K562 (cell line): ENCODE data around the gene MYO3B. TPM values are rescaled to one million over a fixed set of nuclear protein-coding genes. Genes with fewer than 3 reads are reported as not detected.

Experiments
- ATAC-seq: fragments of 200-7000 bp; cut with Tn5 transposase; 3 replicates; pipeline ENCODE4 v1.9.1; 2020; ENCODE audit warnings: moderate library complexity
- BruUV-seq: library from RNA; stranded (reverse); fragments of 400-500 nt; replicated peaks from 2 replicates; lab custom pipeline; 2021; lab: Mats Ljungman, UMichigan
- CTCF ChIA-PET: fragments of 300-600 bp; formaldehyde crosslinking; extraction: SDS; loops from one replicate; lab custom pipeline; 2021; ENCODE audit warnings: low intra/inter-chr PET ratio; lab: Yijun Ruan, JAX
- POLR2A ChIA-PET: fragments of 300-600, 350-650 bp; sonication (Branson Sonifier 250); formaldehyde crosslinking; extraction: SDS; loops from one replicate; lab custom pipeline; 2021; ENCODE audit warnings: antibody characterized with exemption, inconsistent platforms; lab: Yijun Ruan, JAX
- DNase-seq, 4 experiments: peaks; one replicate each; pipeline versions ENCODE4 v3.0.0 to v3.0.0-alpha.2; 2011 to 2018; ENCODE audit warnings: low spot score in 3 of 4, mixed read lengths in 3 of 4; ENCODE audit errors: extremely low read depth in 1 of 4
- FAIRE-seq: peaks from 2 replicates; lab custom pipeline; 2011; peaks lifted over from hg19 to GRCh38; lab: Jason Lieb, UNC
- H2AFZ ChIP-seq: 2 replicates; pipeline ENCODE4 v1.6.0; 2011; ENCODE audit warnings: low read depth, low read length, control low read depth, inconsistent platforms
- H3K27ac ChIP-seq: fragments of 200-600 bp; 3 replicates; pipeline ENCODE4 v1.8.0; 2011; ENCODE audit warnings: low read depth, mild to moderate bottlenecking, control low read depth, inconsistent platforms, low read length, moderate library complexity, mixed read lengths; ENCODE audit errors: extremely low read depth
- H3K27me3 ChIP-seq, 2 experiments: fragments of 300-600 bp in 1 of 2; 2 replicates in 1 of 2; 3 replicates in 1 of 2; pipeline versions ENCODE4 v1.6.0 to v1.8.0; 2011; ENCODE audit warnings: inconsistent platforms in 2 of 2, low read length in 2 of 2, mild to moderate bottlenecking in 1 of 2, mixed read lengths in 1 of 2, moderate library complexity in 1 of 2; ENCODE audit not compliant: control insufficient read depth in 2 of 2, insufficient read depth in 2 of 2
- H3K36me3 ChIP-seq: fragments of 300-600 bp; 3 replicates; pipeline ENCODE4 v1.8.0; 2011; ENCODE audit warnings: mild to moderate bottlenecking, low read length, inconsistent platforms; ENCODE audit not compliant: control insufficient read depth, insufficient read depth
- H3K4me1 ChIP-seq, 2 experiments: fragments of 200-600 bp in 1 of 2; replicated peaks in 1 of 2; 2 replicates in 1 of 2; 3 replicates in 1 of 2; pipeline versions ENCODE4 v1.5.1 to v1.8.0; 2011; ENCODE audit warnings: inconsistent platforms in 2 of 2, low read length in 2 of 2, mild to moderate bottlenecking in 1 of 2, mixed read lengths in 1 of 2, moderate library complexity in 1 of 2; ENCODE audit not compliant: control insufficient read depth in 2 of 2, insufficient read depth in 2 of 2
- H3K4me2 ChIP-seq: 2 replicates; pipeline ENCODE4 v1.6.1; 2011; ENCODE audit warnings: low read length, control low read depth, inconsistent platforms, mixed read lengths; ENCODE audit not compliant: insufficient read depth
- H3K4me3 ChIP-seq: fragments of 200-600 bp; sonication (generic), shearing (Covaris generic); 2 replicates; pipeline ENCODE4 v1.5.1; 2016; ENCODE audit warnings: control low read depth, inconsistent platforms
- H3K79me2 ChIP-seq: fragments of 200-600 bp; 3 replicates; pipeline ENCODE4 v1.8.0; 2011; ENCODE audit warnings: low read length, inconsistent platforms; ENCODE audit not compliant: control insufficient read depth, insufficient read depth
- H3K9ac ChIP-seq, 2 experiments: 2 replicates each; pipeline versions ENCODE4 v1.6.0 to v1.6.1; 2011; ENCODE audit warnings: low read depth in 2 of 2, low read length in 2 of 2, control low read depth in 1 of 2, inconsistent platforms in 1 of 2, mild to moderate bottlenecking in 1 of 2, mixed read lengths in 1 of 2; ENCODE audit not compliant: insufficient read depth in 1 of 2
- H3K9me1 ChIP-seq: one replicate; pipeline ENCODE4 v1.6.0; 2011; ENCODE audit warnings: inconsistent platforms, mild to moderate bottlenecking, low read length, moderate library complexity; ENCODE audit not compliant: control insufficient read depth, insufficient read depth
- H3K9me3 ChIP-seq: replicated peaks from 2 replicates; pipeline ENCODE4 v1.5.1; 2011; ENCODE audit warnings: low read depth, low read length, inconsistent platforms; ENCODE audit not compliant: control insufficient read depth, insufficient read depth
- H4K20me1 ChIP-seq: replicated peaks from 2 replicates; pipeline ENCODE4 v1.6.1; 2011; ENCODE audit warnings: low read length, inconsistent platforms, mixed read lengths; ENCODE audit not compliant: control insufficient read depth, insufficient read depth
- FOXJ2 ChIP-seq: fragments of 200-800 bp; sonication (Bioruptor generic); IDR thresholded peaks from 2 replicates; pipeline ENCODE4 v1.6.1; 2016; ENCODE audit warnings: missing genetic modification characterization, missing compliant biosample characterization
- RBFOX2 ChIP-seq: fragments of 200-400 bp; formaldehyde crosslinking; IDR thresholded peaks from 2 replicates; pipeline ENCODE4 v1.6.1; 2017; ENCODE audit warnings: low read depth, mild to moderate bottlenecking, low read length, moderate library complexity
- SRSF3 ChIP-seq: fragments of 200-400 bp; formaldehyde crosslinking; IDR thresholded peaks from 2 replicates; pipeline ENCODE4 v1.6.1; 2016; ENCODE audit warnings: mild to moderate bottlenecking, low read length, moderate library complexity; ENCODE audit not compliant: insufficient read depth
- ZBTB34 ChIP-seq: fragments of 250-450 bp; sonication (Bioruptor Pico); IDR thresholded peaks from 2 replicates; pipeline ENCODE4 v1.8.0; 2021; ENCODE audit warnings: mild to moderate bottlenecking, moderate library complexity
- ZBTB40 ChIP-seq, 2 experiments: fragments of 450-650 bp in 1 of 2; sonication (generic) in 1 of 2; formaldehyde crosslinking in 1 of 2; IDR thresholded peaks; 2 replicates each; pipeline versions ENCODE4 v1.7.1 to v1.9.0; 2016 to 2022; ENCODE audit warnings: inconsistent platforms in 1 of 2, mild to moderate bottlenecking in 1 of 2, missing genetic modification reagents in 1 of 2
- ZFX ChIP-seq: sonication (generic); formaldehyde crosslinking; IDR thresholded peaks from 2 replicates; pipeline ENCODE4 v1.8.0; 2022; ENCODE audit warnings: mild to moderate bottlenecking, missing genetic modification reagents, moderate library complexity
- ZNF766 ChIP-seq: fragments of 200-800 bp; sonication (Bioruptor generic); conservative IDR thresholded peaks from 2 replicates; pipeline ENCODE4 v1.6.1; 2016; ENCODE audit warnings: missing genetic modification characterization, missing compliant biosample characterization
- ZNF778 ChIP-seq: fragments of 450-650 bp; formaldehyde crosslinking; IDR thresholded peaks from 2 replicates; pipeline ENCODE4 v1.4.0; 2020; ENCODE audit warnings: mild to moderate bottlenecking, moderate library complexity
- WGBS: fragments of 100-300 bp; shearing (Covaris generic); methylation state at CpG from one replicate; pipeline ENCODE4 v1.1.6; 2016; ENCODE audit warnings: low coverage, mixed read lengths; ENCODE audit not compliant: insufficient coverage; ENCODE audit errors: missing lambda C conversion rate; 5-methylcytosine and 5-hydroxymethylcytosine counted together
- in situ Hi-C: fragments of 300-500 bp; cut with MboI; formaldehyde crosslinking; loops from 4 replicates; pipeline ENCODE4 v1.15.0; 2018; ENCODE audit warnings: inconsistent platforms, mixed read lengths
- intact Hi-C: fragments of 100-400 bp; cut with micrococcal nuclease; formaldehyde crosslinking; loops from 2 replicates; pipeline ENCODE4 v1.14.2; 2022
- polyA plus RNA-seq, 8 experiments: library from polyadenylated mRNA; depleted of rRNA in 4 of 8; stranded (reverse) in 5 of 8; unstranded in 3 of 8; fragments of >200 nt; fragmentation: Nextera tagmentation in 2 of 8; fragmentation: Illumina TruSeq in 1 of 8; extraction: Ambion mirVana in 2 of 8; extraction: Trizol in 1 of 8; gene quantifications; 2 replicates each; pipeline versions ENCODE4 v1.2.1 to v1.2.3, GENCODE V29; 2011 to 2014; ENCODE audit warnings: inconsistent platforms in 1 of 8, missing spikeins in 1 of 8
- total RNA-seq, 7 experiments: library from RNA; depleted of rRNA in 6 of 7; stranded (reverse); fragments of >200 nt in 6 of 7; fragmentation: Illumina TruSeq in 2 of 7; extraction: Trizol in 2 of 7; gene quantifications; 2 replicates each; pipeline versions ENCODE4 v1.2.1 to v1.2.3, GENCODE V29; 2011 to 2021; ENCODE audit warnings: low replicate concordance in 1 of 7
- TF ChIP-seq, protein P1 (sequence below): fragments of 450-650 bp; IDR thresholded peaks from 2 replicates; pipeline ENCODE4 v1.6.1; 2018; ENCODE audit warnings: mild to moderate bottlenecking, low read depth; ENCODE audit not compliant: partially characterized antibody

The MYO3B gene
- total and polyA plus RNA-seq, 9 of the 15 experiments (the other 6 are each of a cell fraction or from before 2014, with no cell fraction given) = 2.7 to 6.5 (median 3.6) TPM

GRCh38 chr2:170345607-170346006, 167.7 kb downstream of the MYO3B start:
- DNase-seq (peak in 3 of 4 experiments; percentile 29 to 47 (median 45)), FAIRE-seq (peak; percentile 72), ATAC-seq (peak; percentile 85)
- Histone ChIP-seq H3K4me1 (peaks cover 0 to 16% of the 10 kb centered on the region in 2 experiments; a peak in 3 of 5 replicates), H3K4me2 (peak overlapping the region; percentile 63; the same call in 1 of the 2 replicates), H3K27ac (peak overlapping the region; percentile 49; the same call in 1 of the 3 replicates), H3K27me3 (no peaks in the 10 kb centered on the region), H3K9me3 (no peaks in the 10 kb centered on the region), H3K4me3 (no peak overlapping the region), H2AFZ (peak overlapping the region; percentile 75), H3K9me1 (no peaks in the 10 kb centered on the region), H3K79me2 (no peaks in the 10 kb centered on the region), H3K36me3 (no peaks in the 10 kb centered on the region), H3K9ac (peak overlapping the region in 1 of 2 experiments; percentile 21; a peak in 1 of 4 replicates), H4K20me1 (no peaks in the 10 kb centered on the region)
- ChIA-PET CTCF (no interaction called here), POLR2A (interaction anchor here (0.6 to 2.2 kb wide), 4 partner anchors 12 to 316 kb away, joined by 3 to 8 read pairs (median 3); no protein-coding TSS in a partner anchor)
- intact Hi-C loops = no loop called here
- 35% methylated on average over 2 of the region's 2 CpGs for WGBS
- in situ Hi-C loops = no loop called here
- no TSS peak for BruUV-seq
- TF ChIP-seq ZFX (CRISPR knock-in tag) (peak; percentile 29; the same call in 1 of the 2 replicates), ZBTB40 (IDR thresholded peaks at IDR 0.05) (no peak), ZBTB40 (CRISPR knock-in tag; IDR thresholded peaks at IDR 0.05) (no peak), RBFOX2 (no peak), ZNF766 (CRISPR knock-in tag) (0 out of 2 replicates have a peak, but pooled peaks have one; percentile 35), ZNF778 (CRISPR knock-in tag) (no peak), SRSF3 (no peak), ZBTB34 (CRISPR knock-in tag) (no peak), FOXJ2 (tag) (0 out of 2 replicates have a peak, but pooled peaks have one; percentile 41)
- TF ChIP-seq, protein P1, sequence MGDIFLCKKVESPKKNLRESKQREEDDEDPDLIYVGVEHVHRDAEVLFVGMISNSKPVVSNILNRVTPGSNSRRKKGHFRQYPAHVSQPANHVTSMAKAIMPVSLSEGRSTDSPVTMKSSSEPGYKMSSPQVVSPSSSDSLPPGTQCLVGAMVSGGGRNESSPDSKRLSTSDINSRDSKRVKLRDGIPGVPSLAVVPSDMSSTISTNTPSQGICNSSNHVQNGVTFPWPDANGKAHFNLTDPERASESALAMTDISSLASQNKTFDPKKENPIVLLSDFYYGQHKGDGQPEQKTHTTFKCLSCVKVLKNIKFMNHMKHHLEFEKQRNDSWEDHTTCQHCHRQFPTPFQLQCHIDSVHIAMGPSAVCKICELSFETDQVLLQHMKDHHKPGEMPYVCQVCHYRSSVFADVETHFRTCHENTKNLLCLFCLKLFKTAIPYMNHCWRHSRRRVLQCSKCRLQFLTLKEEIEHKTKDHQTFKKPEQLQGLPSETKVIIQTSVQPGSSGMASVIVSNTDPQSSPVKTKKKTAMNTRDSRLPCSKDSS = no peak
